Naive B cell (primary cell): ENCODE data around the gene FEM1B. TPM values are rescaled to one million over a fixed set of nuclear protein-coding genes. Genes with fewer than 3 reads are reported as not detected.

ENCODE experiments used
- ATAC-seq, 2 donors: fragments of 150-1000 bp; cut with Tn5 transposase; 2 replicates each; pipeline ENCODE4 v1.10.0; 2021; ENCODE audit warnings: low read depth in 2 of 2, mild to moderate bottlenecking in 2 of 2, moderate library complexity in 2 of 2
- DNase-seq: peaks from one replicate; pipeline ENCODE4 v3.0.0; 2022
- H3K27ac Mint-ChIP-seq, 6 donors: one replicate each; pipeline ENCODE4 v1.8.0; 2020 to 2022; ENCODE audit warnings: mild to moderate bottlenecking in 6 of 6, mixed read lengths in 6 of 6, moderate library complexity in 5 of 6, inconsistent platforms in 2 of 6
- H3K27me3 Mint-ChIP-seq, 3 donors: one replicate each; pipeline ENCODE4 v1.8.0; 2021 to 2022; ENCODE audit warnings: mixed read lengths in 3 of 3, mild to moderate bottlenecking in 1 of 3
- H3K36me3 Mint-ChIP-seq, 2 donors: one replicate each; pipeline ENCODE4 v1.8.0; 2020 to 2022; ENCODE audit warnings: mixed read lengths in 2 of 2, inconsistent platforms in 1 of 2, mild to moderate bottlenecking in 1 of 2
- H3K4me1 Mint-ChIP-seq, 3 donors: one replicate each; pipeline ENCODE4 v1.8.0; 2020 to 2022; ENCODE audit warnings: mixed read lengths in 3 of 3, inconsistent platforms in 1 of 3, mild to moderate bottlenecking in 1 of 3, moderate library complexity in 1 of 3
- H3K4me3 Mint-ChIP-seq, 8 donors: one replicate each; pipeline ENCODE4 v1.8.0; 2020 to 2022; ENCODE audit warnings: mild to moderate bottlenecking in 8 of 8, mixed read lengths in 8 of 8, moderate library complexity in 8 of 8, inconsistent platforms in 2 of 8
- H3K9me3 Mint-ChIP-seq, 7 donors: one replicate each; pipeline ENCODE4 v1.8.0; 2020 to 2022; ENCODE audit warnings: mixed read lengths in 7 of 7, mild to moderate bottlenecking in 5 of 7, inconsistent platforms in 2 of 7, moderate library complexity in 1 of 7
- polyA plus RNA-seq, 6 donors: library from polyadenylated mRNA; unstranded; fragments of 300-500 nt; fragmentation: Illumina TruSeq; gene quantifications; one replicate each; pipeline ENCODE4 v1.2.3, GENCODE V29; 2021; ENCODE audit warnings: low read depth in 6 of 6

Gene FEM1B
- polyA plus RNA-seq, 6 donors from 2014 or later = 11.9 to 25.4 (median 22.6) TPM

GRCh38 chr15:68265081-68265480 is 12.5 kb upstream of the FEM1B start:
- H3K4me3 Mint-ChIP-seq = no peak overlapping the region
- DNase-seq (no peak), ATAC-seq (no peak)
- no peaks in the 10 kb centered on the region for H3K9me3 Mint-ChIP-seq
- peaks cover 13 to 39% (median 30%) of the 10 kb centered on the region in 3 donors for H3K27me3 Mint-ChIP-seq
- H3K36me3 Mint-ChIP-seq = no peaks in the 10 kb centered on the region
- H3K27ac Mint-ChIP-seq = no peak overlapping the region
- no peaks in the 10 kb centered on the region for H3K4me1 Mint-ChIP-seq

DNA sequence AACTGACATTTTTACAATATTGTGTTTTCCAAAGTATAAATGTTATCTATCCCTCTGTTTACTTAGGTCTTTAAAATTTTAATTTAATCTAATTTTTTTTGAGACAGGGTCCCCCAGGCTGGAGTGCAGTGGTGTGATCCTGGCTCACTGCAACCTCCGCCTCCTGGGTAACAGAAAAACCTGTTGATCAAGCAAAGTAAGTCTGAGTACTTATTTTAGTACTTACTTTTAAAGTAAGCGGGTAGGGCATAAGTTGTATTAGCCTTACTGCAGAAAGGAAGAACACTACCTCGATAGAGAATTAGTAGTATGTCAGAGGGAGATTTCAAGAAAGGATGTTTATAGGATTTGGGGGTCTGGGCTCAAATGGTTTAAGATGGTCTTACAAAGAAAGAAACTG is 11.9 kb upstream of the FEM1B start:
- H3K27ac Mint-ChIP-seq = no peak overlapping the region

GRCh38 chr15:68268405-68268804 is 9.1 kb upstream of the FEM1B start:
- no peak for ATAC-seq
- H3K27me3 Mint-ChIP-seq = peaks cover 4 to 30% (median 22%) of the 10 kb centered on the region in 3 donors

More for the DNA sequence above, 11.9 kb upstream of the FEM1B start:
- Mint-ChIP-seq H3K4me3 (no peak overlapping the region), H3K27me3 (peaks cover 13 to 39% (median 30%) of the 10 kb centered on the region in 3 donors), H3K36me3 (no peaks in the 10 kb centered on the region), H3K4me1 (no peaks in the 10 kb centered on the region), H3K9me3 (no peaks in the 10 kb centered on the region)
- ATAC-seq (no peak), DNase-seq (no peak)

DNA sequence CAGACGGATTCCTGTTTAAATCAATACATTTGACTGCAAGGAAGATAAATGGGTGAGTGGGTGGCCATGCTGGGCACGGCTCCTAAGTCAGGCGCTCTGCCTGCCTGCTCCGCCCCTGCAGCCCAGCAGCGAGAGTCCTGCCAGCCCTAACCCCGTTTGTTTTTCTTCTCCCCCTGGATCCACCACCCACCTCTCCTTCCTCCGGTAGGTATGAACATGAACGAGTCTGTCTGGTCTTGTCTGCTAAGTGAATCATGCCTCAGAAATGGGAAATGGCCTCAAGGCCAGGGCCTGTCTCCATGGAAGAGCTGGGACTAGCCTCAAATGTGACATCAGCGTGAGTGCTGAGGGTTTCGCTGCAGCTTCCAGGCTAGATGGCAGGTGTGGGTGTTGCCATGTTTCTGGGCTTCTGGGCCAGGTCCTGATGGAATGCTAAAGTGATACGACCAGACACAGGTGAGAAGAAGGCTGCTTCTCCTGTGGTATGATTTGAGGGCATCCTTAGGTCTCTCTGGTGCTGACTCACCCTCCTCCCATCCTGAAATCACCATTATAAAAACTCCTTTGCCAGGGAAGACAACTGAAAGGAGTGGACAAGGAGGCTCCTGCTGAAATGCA is 5.6 kb upstream of the FEM1B start:
- no peak overlapping the region for H3K4me3 Mint-ChIP-seq
- H3K27me3 Mint-ChIP-seq = peaks cover 0 to 11% (median 8%) of the 10 kb centered on the region in 3 donors
- peaks cover 6 to 8% (median 6%) of the 10 kb centered on the region in 3 donors for H3K4me1 Mint-ChIP-seq
- H3K36me3 Mint-ChIP-seq = no peaks in the 10 kb centered on the region
- no peak overlapping the region for H3K27ac Mint-ChIP-seq
- no peak for ATAC-seq
- no peak for DNase-seq
- H3K9me3 Mint-ChIP-seq = no peaks in the 10 kb centered on the region

More at GRCh38 chr15:68268405-68268804, 9.1 kb upstream of the FEM1B start:
- no peak for DNase-seq
- Mint-ChIP-seq H3K36me3 (no peaks in the 10 kb centered on the region), H3K4me1 (no peaks in the 10 kb centered on the region), H3K9me3 (no peaks in the 10 kb centered on the region), H3K4me3 (no peak overlapping the region), H3K27ac (no peak overlapping the region)

GRCh38 chr15:68272721-68273271 is 4.7 kb upstream of the FEM1B start:
- peaks cover 0 to 7% (median 3%) of the 10 kb centered on the region in 3 donors for H3K27me3 Mint-ChIP-seq
- H3K27ac Mint-ChIP-seq = no peak overlapping the region
- H3K9me3 Mint-ChIP-seq = no peaks in the 10 kb centered on the region
- H3K36me3 Mint-ChIP-seq = no peaks in the 10 kb centered on the region
- no peak for ATAC-seq
- peaks cover 10 to 14% (median 12%) of the 10 kb centered on the region in 3 donors for H3K4me1 Mint-ChIP-seq
- H3K4me3 Mint-ChIP-seq = peak overlapping the region in 1 of 8 donors; percentile 97
- no peak for DNase-seq

GRCh38 chr15:68274201-68274848 is 3.2 kb upstream of the FEM1B start:
- peaks cover 20 to 25% (median 22%) of the 10 kb centered on the region in 3 donors for H3K4me1 Mint-ChIP-seq
- no peaks in the 10 kb centered on the region for H3K36me3 Mint-ChIP-seq
- H3K27ac Mint-ChIP-seq = peak overlapping the region in 1 of 6 donors; percentile 16
- no peaks in the 10 kb centered on the region for H3K9me3 Mint-ChIP-seq
- H3K27me3 Mint-ChIP-seq = no peaks in the 10 kb centered on the region
- DNase-seq (no peak), ATAC-seq (no peak)
- peak overlapping the region in 2 of 8 donors; percentile 65 to 97 for H3K4me3 Mint-ChIP-seq

GRCh38 chr15:68275165-68275746 is 2.3 kb upstream of the FEM1B start:
- no peaks in the 10 kb centered on the region for H3K27me3 Mint-ChIP-seq
- H3K36me3 Mint-ChIP-seq = no peaks in the 10 kb centered on the region
- H3K4me3 Mint-ChIP-seq = peak overlapping the region in 6 of 8 donors; percentile 37 to 97 (median 81)
- peaks cover 27 to 34% (median 30%) of the 10 kb centered on the region in 3 donors for H3K4me1 Mint-ChIP-seq
- no peaks in the 10 kb centered on the region for H3K9me3 Mint-ChIP-seq
- ATAC-seq = no peak
- peak overlapping the region in 1 of 6 donors; percentile 33 for H3K27ac Mint-ChIP-seq
- DNase-seq = no peak

GRCh38 chr15:68276668-68277067 is 877 bp upstream of the FEM1B start:
- peak overlapping the region; percentile 87 to 98 (median 96) for H3K4me3 Mint-ChIP-seq
- ATAC-seq = no peak
- peak overlapping the region; percentile 96 to 99 (median 97) for H3K27ac Mint-ChIP-seq
- H3K9me3 Mint-ChIP-seq = no peaks in the 10 kb centered on the region
- no peaks in the 10 kb centered on the region for H3K36me3 Mint-ChIP-seq
- H3K27me3 Mint-ChIP-seq = no peaks in the 10 kb centered on the region
- no peak for DNase-seq
- peaks cover 37 to 48% (median 39%) of the 10 kb centered on the region in 3 donors for H3K4me1 Mint-ChIP-seq

- Mint-ChIP-seq H3K27me3 (no peaks in the 10 kb centered on the region), H3K4me1 (peaks cover 42 to 53% (median 44%) of the 10 kb centered on the region in 3 donors), H3K4me3 (peak overlapping the region; percentile 87 to 98 (median 96)), H3K9me3 (no peaks in the 10 kb centered on the region), H3K36me3 (no peaks in the 10 kb centered on the region), H3K27ac (peak overlapping the region; percentile 96 to 99 (median 97))
- DNase-seq (no peak), ATAC-seq (peak; percentile 3 to 4)
These were observed 378 bp upstream of the FEM1B start for GRCh38 chr15:68277131-68277602.

GRCh38 chr15:68278345-68278594 is 725 bp downstream of the FEM1B start:
- peak overlapping the region; percentile 87 to 98 (median 96) for H3K4me3 Mint-ChIP-seq
- no peaks in the 10 kb centered on the region for H3K36me3 Mint-ChIP-seq
- DNase-seq (no peak), ATAC-seq (no peak)
- H3K4me1 Mint-ChIP-seq = peaks cover 44 to 59% (median 45%) of the 10 kb centered on the region in 3 donors
- no peaks in the 10 kb centered on the region for H3K9me3 Mint-ChIP-seq
- H3K27ac Mint-ChIP-seq = peak overlapping the region; percentile 16 to 97 (median 96)
- no peaks in the 10 kb centered on the region for H3K27me3 Mint-ChIP-seq

DNA sequence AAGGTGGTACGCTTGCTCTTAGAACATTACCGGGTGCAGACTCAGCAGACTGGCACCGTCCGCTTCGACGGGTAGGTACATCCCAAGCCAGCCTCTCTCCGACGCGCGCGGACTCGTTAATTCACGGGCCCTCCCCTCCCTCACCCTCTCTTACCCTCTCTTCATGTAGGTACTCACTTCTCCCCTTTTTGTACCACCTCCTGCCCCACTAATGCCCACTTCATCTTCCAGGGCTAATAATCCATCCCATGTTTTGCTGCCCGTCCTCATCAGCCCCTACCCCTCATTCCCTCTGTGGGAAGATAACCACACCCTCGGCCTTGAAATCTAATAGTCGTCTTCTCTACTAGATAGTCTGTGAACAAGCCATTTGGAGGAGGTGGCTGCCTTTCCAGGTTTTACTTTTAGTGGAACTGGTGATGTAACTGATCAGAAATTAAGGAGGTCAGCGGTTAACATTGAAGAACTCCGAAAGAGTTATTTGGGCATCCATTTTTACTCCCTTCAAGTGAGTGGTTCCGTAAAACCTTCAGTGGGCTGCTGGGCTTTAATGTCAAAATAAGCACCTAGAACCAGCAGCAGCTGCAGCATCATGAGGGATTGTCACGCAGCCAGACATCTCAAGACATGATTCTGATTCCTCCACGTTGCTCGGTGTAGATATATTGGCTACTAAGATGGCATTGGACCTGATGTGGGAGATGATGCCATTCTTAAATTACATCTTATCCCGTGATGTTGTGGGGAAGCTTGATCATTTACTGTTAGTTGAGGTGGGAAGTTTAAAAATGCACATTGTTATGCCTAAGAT is 1.3 kb downstream of the FEM1B start:
- ATAC-seq = peak; percentile 15 to 16

DNA sequence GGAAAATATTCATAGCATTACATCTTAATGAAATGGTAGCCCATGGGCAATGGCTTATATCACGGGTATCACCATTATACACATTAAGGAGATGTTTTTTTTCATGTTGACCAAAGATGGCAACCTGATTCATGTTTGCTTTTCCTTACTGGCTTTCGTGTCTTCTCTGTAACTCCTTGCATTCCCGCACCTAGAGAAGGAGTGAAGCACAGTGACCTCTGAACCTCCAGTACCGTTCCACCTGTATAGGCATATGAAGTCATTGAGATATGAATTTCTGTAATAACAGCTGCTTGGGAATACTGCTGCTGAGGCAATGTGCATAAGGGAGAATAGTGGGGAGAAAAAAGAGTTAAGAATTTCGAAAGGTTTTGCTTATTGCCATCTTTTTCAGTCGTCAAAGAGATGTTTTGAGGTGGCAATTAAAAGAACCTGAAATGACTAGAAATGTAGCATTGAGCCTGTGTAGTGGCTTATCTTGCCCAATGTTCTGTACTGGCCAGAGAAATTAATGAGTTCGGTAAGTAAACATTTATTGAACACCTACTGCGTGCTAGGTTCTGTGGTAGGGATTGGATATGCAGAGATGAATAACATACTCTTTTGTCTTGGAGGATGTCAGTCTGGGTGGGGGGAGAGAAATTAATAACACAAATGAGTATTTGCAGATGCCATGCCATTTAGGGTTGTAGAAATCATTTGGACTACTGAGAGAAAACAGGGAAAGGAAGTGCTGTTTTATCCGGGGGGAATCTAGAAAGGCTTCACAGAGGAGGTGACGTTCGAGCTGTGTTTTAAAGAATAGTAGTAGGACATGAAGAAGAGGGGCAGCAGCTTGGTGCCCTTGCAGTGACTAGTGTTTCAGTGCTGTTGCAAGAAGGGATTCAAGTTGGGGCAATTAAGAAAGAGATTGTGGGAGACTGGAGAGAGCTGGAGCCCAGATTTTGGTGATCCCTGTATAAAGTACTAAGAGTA is 2.5 kb downstream of the FEM1B start:
- DNase-seq (no peak), ATAC-seq (no peak)
- peaks cover 0 to 2% (median 0%) of the 10 kb centered on the region in 7 donors for H3K9me3 Mint-ChIP-seq
- peak overlapping the region; percentile 57 to 98 (median 95) for H3K4me3 Mint-ChIP-seq
- no peaks in the 10 kb centered on the region for H3K27me3 Mint-ChIP-seq
- H3K4me1 Mint-ChIP-seq = peaks cover 50 to 72% (median 51%) of the 10 kb centered on the region in 3 donors
- peaks cover 0 to 6% of the 10 kb centered on the region in 2 donors for H3K36me3 Mint-ChIP-seq
- peak overlapping the region; percentile 2 to 97 (median 56) for H3K27ac Mint-ChIP-seq

More for the DNA sequence above, 1.3 kb downstream of the FEM1B start:
- H3K4me1 Mint-ChIP-seq = peaks cover 44 to 63% (median 45%) of the 10 kb centered on the region in 3 donors
- H3K27ac Mint-ChIP-seq = peak overlapping the region; percentile 85 to 97 (median 96)
- H3K27me3 Mint-ChIP-seq = no peaks in the 10 kb centered on the region
- H3K36me3 Mint-ChIP-seq = no peaks in the 10 kb centered on the region
- H3K4me3 Mint-ChIP-seq = peak overlapping the region; percentile 87 to 98 (median 96)
- no peaks in the 10 kb centered on the region for H3K9me3 Mint-ChIP-seq
- DNase-seq = no peak
